Uterus (tissue), 2 donors: ENCODE measurements around the gene RFESD.
"Not testable (repeated sequence)": the region's sequence is repeated elsewhere in the genome, so short reads cannot be mapped to it uniquely, and the experiment has no call there.

ENCODE experiments used
- CTCF ChIP-seq, 4 experiments: fragments of 200-600 bp in 2 of 4; fragments of 450-650 bp in 2 of 4; sonication (generic) in 2 of 4; IDR thresholded peaks; one replicate each; pipeline ENCODE4 v1.5.1; 2016 to 2019; ENCODE audit warnings: antibody characterized with exemption in 4 of 4, mild to moderate bottlenecking in 2 of 4, moderate library complexity in 1 of 4
- POLR2A ChIP-seq, 2 donors: fragments of 450-650 bp; IDR thresholded peaks; one replicate each; pipeline ENCODE4 v1.6.1; 2016; ENCODE audit warnings: antibody characterized with exemption in 2 of 2, mild to moderate bottlenecking in 1 of 2, moderate library complexity in 1 of 2

GRCh38 chr5:95706196-95706595, 59.6 kb downstream of the RFESD start:
- not testable (repeated sequence) for TF ChIP-seq CTCF, POLR2A (IDR thresholded peaks at IDR 0.05)
